HCT116 (cell line): ENCODE measurements around the gene LYRM7.

Experiments used
- ELF1 ChIP-seq: IDR thresholded peaks from 2 replicates; pipeline ENCODE4 v1.6.1; 2012; ENCODE audit warnings: low read depth, borderline replicate concordance
- EZH2 ChIP-seq: fragments of 200-600 bp; sonication (generic); IDR thresholded peaks from 2 replicates; pipeline ENCODE4 v1.6.1; 2017; ENCODE audit warnings: antibody characterized with exemption, mixed run types
- POLR2A ChIP-seq: IDR thresholded peaks from 2 replicates; pipeline ENCODE4 v1.7.0; 2011; ENCODE audit warnings: borderline replicate concordance; ENCODE audit not compliant: insufficient read depth, insufficient read length; ENCODE audit errors: extremely low read depth
- SP1 ChIP-seq: IDR thresholded peaks from 2 replicates; pipeline ENCODE4 v1.6.1; 2012; ENCODE audit warnings: low read depth
- YY1 ChIP-seq: IDR thresholded peaks from 2 replicates; pipeline ENCODE4 v1.6.1; 2011; ENCODE audit warnings: low read length, low read depth, moderate library complexity, mild to moderate bottlenecking; ENCODE audit not compliant: insufficient replicate concordance; ENCODE audit errors: extremely low read depth
- TF ChIP-seq, protein P1 (sequence below), 3 experiments: fragments of 200-600 bp in 1 of 3; sonication (generic) in 1 of 3; IDR thresholded peaks in 2 of 3; conservative IDR thresholded peaks in 1 of 3; 2 replicates each; pipeline ENCODE4 v1.5.1; 2012 to 2017; ENCODE audit warnings: low read depth in 2 of 3, low read length in 2 of 3, antibody characterized with exemption in 1 of 3, borderline replicate concordance in 1 of 3, control low read depth in 1 of 3, mild to moderate bottlenecking in 1 of 3, mixed read lengths in 1 of 3, mixed run types in 1 of 3, moderate library complexity in 1 of 3; ENCODE audit not compliant: insufficient read depth in 1 of 3
- TF ChIP-seq, protein P2 (sequence below): IDR thresholded peaks from 2 replicates; pipeline ENCODE4 v1.6.1; 2011; ENCODE audit warnings: mild to moderate bottlenecking, low read length, moderate library complexity; ENCODE audit not compliant: insufficient replicate concordance; ENCODE audit errors: extremely low read depth

DNA sequence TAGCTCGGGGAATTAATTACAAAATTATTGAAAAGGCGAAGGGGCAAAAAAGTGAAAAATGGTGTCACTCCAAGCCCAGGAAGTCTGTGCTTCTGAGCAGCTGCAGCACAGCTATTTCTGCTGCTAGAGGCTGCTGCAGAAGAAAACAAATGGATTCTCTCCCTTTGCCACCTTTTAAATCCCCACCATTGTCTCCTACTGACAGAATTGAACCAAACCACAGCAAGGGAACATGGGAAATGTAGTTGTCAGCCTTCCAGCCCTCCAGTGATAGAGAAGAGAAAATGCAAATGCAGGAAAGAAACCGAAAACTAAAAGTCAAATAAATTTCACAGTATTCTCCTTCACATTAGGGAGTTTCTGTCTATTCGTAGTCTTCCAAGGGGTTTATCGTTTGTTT is 59.7 kb downstream of the LYRM7 start:
- peak; percentile 51 for TF ChIP-seq YY1
- TF ChIP-seq, protein P1, sequence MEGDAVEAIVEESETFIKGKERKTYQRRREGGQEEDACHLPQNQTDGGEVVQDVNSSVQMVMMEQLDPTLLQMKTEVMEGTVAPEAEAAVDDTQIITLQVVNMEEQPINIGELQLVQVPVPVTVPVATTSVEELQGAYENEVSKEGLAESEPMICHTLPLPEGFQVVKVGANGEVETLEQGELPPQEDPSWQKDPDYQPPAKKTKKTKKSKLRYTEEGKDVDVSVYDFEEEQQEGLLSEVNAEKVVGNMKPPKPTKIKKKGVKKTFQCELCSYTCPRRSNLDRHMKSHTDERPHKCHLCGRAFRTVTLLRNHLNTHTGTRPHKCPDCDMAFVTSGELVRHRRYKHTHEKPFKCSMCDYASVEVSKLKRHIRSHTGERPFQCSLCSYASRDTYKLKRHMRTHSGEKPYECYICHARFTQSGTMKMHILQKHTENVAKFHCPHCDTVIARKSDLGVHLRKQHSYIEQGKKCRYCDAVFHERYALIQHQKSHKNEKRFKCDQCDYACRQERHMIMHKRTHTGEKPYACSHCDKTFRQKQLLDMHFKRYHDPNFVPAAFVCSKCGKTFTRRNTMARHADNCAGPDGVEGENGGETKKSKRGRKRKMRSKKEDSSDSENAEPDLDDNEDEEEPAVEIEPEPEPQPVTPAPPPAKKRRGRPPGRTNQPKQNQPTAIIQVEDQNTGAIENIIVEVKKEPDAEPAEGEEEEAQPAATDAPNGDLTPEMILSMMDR (IDR thresholded peaks at IDR 0.05 in 2 of 3, conservative IDR thresholded peaks at IDR 0.05 in 1 of 3; ENCODE audit: borderline replicate concordance in 1 of 3, insufficient read depth in 1 of 3, low read depth in 2 of 3, low read length in 2 of 3): no peak
- TF ChIP-seq SP1: no peak
- TF ChIP-seq, protein P2, sequence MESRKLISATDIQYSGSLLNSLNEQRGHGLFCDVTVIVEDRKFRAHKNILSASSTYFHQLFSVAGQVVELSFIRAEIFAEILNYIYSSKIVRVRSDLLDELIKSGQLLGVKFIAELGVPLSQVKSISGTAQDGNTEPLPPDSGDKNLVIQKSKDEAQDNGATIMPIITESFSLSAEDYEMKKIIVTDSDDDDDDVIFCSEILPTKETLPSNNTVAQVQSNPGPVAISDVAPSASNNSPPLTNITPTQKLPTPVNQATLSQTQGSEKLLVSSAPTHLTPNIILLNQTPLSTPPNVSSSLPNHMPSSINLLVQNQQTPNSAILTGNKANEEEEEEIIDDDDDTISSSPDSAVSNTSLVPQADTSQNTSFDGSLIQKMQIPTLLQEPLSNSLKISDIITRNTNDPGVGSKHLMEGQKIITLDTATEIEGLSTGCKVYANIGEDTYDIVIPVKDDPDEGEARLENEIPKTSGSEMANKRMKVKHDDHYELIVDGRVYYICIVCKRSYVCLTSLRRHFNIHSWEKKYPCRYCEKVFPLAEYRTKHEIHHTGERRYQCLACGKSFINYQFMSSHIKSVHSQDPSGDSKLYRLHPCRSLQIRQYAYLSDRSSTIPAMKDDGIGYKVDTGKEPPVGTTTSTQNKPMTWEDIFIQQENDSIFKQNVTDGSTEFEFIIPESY: no peak
- no peak for TF ChIP-seq EZH2
- no peak for TF ChIP-seq POLR2A
- no peak for TF ChIP-seq ELF1
